Activated gamma-delta T cell (primary cell): ENCODE measurements around the gene MSH5.
"Not testable (repeated sequence)": the region's sequence is repeated elsewhere in the genome, so short reads cannot be mapped to it uniquely, and the experiment has no call there.

Experiments used
- DNase-seq: peaks from one replicate; lab custom pipeline; 2025; lab: John Stamatoyannopoulos, UW

Gene MSH5

GRCh38 chr6:31778999-31779885 lies 39.4 kb downstream of the MSH5 start:
- no peak for DNase-seq

GRCh38 chr6:31779908-31780307 lies 40.1 kb downstream of the MSH5 start:
- no peak for DNase-seq

GRCh38 chr6:31780507-31781243 lies 40.9 kb downstream of the MSH5 start:
- DNase-seq, result no peak

- no peak for DNase-seq
Measured at GRCh38 chr6:31781244-31782125, 41.7 kb downstream of the MSH5 start.

GRCh38 chr6:31782126-31782855 lies 42.5 kb downstream of the MSH5 start:
- no peak for DNase-seq

GRCh38 chr6:31784098-31784925 lies 44.5 kb downstream of the MSH5 start:
- no peak for DNase-seq

GRCh38 chr6:31785475-31785874 lies 45.7 kb downstream of the MSH5 start:
- no peak for DNase-seq

- no peak for DNase-seq
Measured at GRCh38 chr6:31791324-31792089, 51.7 kb downstream of the MSH5 start.

GRCh38 chr6:31792090-31792374 lies 52.2 kb downstream of the MSH5 start:
- DNase-seq, result no peak

GRCh38 chr6:31792761-31793171 lies 53.0 kb downstream of the MSH5 start:
- no peak for DNase-seq

GRCh38 chr6:31793927-31794245 lies 54.1 kb downstream of the MSH5 start:
- not testable (repeated sequence) for DNase-seq

- DNase-seq, result no peak
Measured at GRCh38 chr6:31794294-31794865, 54.6 kb downstream of the MSH5 start.

- DNase-seq, result no peak
Measured at GRCh38 chr6:31794866-31795615, 55.2 kb downstream of the MSH5 start.

- peak; percentile 69 for DNase-seq
Measured at GRCh38 chr6:31795616-31796298, 56.0 kb downstream of the MSH5 start, which contains the start of gene VARS1. TSS of gene VARS1 (minus strand) at chr6:31795752. CDS start at chr6:31795217, 535 bp downstream.

GRCh38 chr6:31796993-31797385 lies 57.2 kb downstream of the MSH5 start:
- no peak for DNase-seq

- no peak for DNase-seq
Measured at GRCh38 chr6:31797588-31797987, 57.8 kb downstream of the MSH5 start.

- no peak for DNase-seq
Measured at GRCh38 chr6:31799781-31800180, 60.0 kb downstream of the MSH5 start.
